ENCODE results near the gene ZNF524.

DNA sequence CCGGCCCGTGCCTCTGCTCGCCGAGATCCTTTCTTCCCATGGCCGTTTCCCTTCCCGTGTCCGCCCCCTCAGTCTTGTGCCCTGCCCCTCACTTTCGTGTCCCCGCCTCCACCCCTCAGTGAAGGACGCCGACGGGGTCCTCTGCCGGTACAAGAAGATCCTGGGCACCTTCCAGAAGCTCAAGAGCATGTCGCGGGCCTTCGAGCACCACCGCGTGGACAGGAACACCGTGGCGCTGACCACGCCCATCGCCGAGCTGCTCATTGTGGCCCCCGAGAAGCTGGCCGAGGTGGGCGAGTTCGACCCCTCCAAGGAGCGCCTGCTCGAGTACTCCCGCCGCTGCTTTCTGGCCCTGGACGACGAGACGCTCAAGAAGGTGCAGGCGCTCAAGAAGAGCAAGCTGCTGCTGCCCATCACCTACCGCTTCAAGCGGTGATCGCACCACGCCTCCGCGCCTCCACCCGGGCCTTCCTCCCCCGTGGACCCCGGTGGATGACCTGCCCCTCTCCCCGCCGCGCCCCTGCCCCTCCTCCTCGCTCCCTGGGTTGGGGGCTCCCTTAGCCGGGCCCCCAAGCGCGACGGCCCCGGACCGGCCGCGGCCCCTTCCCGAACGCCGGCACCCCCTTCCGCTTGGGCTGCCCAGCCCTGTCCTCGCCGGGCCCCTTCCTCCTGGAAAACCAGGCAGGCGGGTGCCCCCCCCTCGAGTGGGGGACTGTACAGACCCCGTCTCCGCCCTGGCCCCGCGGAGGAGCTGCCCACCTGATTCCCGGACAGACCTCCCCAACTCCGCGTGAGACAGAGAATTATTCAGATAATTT is 52.4 kb downstream of the ZNF524 start:
- no peak for TF ChIP-seq TAF1 (IDR thresholded peaks at IDR 0.05; ENCODE audit: borderline replicate concordance, insufficient read depth, low read length)
- TF ChIP-seq SIN3A (IDR thresholded peaks at IDR 0.05; ENCODE audit: borderline replicate concordance, insufficient read depth, low read length): no peak
- TF ChIP-seq, protein P1, sequence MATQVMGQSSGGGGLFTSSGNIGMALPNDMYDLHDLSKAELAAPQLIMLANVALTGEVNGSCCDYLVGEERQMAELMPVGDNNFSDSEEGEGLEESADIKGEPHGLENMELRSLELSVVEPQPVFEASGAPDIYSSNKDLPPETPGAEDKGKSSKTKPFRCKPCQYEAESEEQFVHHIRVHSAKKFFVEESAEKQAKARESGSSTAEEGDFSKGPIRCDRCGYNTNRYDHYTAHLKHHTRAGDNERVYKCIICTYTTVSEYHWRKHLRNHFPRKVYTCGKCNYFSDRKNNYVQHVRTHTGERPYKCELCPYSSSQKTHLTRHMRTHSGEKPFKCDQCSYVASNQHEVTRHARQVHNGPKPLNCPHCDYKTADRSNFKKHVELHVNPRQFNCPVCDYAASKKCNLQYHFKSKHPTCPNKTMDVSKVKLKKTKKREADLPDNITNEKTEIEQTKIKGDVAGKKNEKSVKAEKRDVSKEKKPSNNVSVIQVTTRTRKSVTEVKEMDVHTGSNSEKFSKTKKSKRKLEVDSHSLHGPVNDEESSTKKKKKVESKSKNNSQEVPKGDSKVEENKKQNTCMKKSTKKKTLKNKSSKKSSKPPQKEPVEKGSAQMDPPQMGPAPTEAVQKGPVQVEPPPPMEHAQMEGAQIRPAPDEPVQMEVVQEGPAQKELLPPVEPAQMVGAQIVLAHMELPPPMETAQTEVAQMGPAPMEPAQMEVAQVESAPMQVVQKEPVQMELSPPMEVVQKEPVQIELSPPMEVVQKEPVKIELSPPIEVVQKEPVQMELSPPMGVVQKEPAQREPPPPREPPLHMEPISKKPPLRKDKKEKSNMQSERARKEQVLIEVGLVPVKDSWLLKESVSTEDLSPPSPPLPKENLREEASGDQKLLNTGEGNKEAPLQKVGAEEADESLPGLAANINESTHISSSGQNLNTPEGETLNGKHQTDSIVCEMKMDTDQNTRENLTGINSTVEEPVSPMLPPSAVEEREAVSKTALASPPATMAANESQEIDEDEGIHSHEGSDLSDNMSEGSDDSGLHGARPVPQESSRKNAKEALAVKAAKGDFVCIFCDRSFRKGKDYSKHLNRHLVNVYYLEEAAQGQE (IDR thresholded peaks at IDR 0.05; ENCODE audit: insufficient read depth in 1 of 2, low read depth in 2 of 2, low read length in 2 of 2): no peak
- TF ChIP-seq POLR2AphosphoS5 (IDR thresholded peaks at IDR 0.05; ENCODE audit: low read depth, low read length): no peak
- TF ChIP-seq FOXP2 (optimal IDR thresholded peaks at IDR 0.05; ENCODE audit: borderline replicate concordance, extremely low read depth, extremely low read length, insufficient read depth): no peak
